GM12878 (cell line): ENCODE data around the gene KRTAP5-8. TPM values are rescaled to one million over a fixed set of nuclear protein-coding genes. Genes with fewer than 3 reads are reported as not detected.

Experiments
- ATAC-seq: fragments of 200-7000 bp; cut with Tn5 transposase; 3 replicates; pipeline ENCODE4 v1.9.1; 2020; ENCODE audit warnings: mild to moderate bottlenecking, moderate library complexity
- BruUV-seq: library from RNA; stranded (reverse); fragments of 400-500 nt; replicated peaks from 2 replicates; lab custom pipeline; 2021; lab: Mats Ljungman, UMichigan
- CTCF ChIA-PET: fragments of 300-600 bp; sonication (Branson Sonifier 250); formaldehyde crosslinking; extraction: SDS; loops from one replicate; lab custom pipeline; 2021; ENCODE audit warnings: inconsistent platforms; lab: Yijun Ruan, JAX
- POLR2A ChIA-PET: fragments of 350-600 bp; formaldehyde crosslinking; extraction: SDS; loops from one replicate; lab custom pipeline; 2021; ENCODE audit warnings: inconsistent platforms; lab: Charles Lee
- RAD21 ChIA-PET: fragments of 300-600 bp; sonication (Branson Sonifier 250); formaldehyde crosslinking; loops from one replicate; lab custom pipeline; 2023; ENCODE audit warnings: antibody characterized with exemption; ENCODE audit not compliant: unreplicated experiment; lab: Charles Lee
- SMC1A ChIA-PET: fragments of 300-600 bp; sonication (Branson Sonifier 250); formaldehyde crosslinking; loops from one replicate; lab custom pipeline; 2023; ENCODE audit not compliant: unreplicated experiment, uncharacterized antibody; lab: Charles Lee
- DNase-seq: peaks from one replicate; pipeline ENCODE4 v3.0.0-alpha.2; 2011; ENCODE audit warnings: low read depth, low spot score
- FAIRE-seq: peaks from 3 replicates; lab custom pipeline; 2011; peaks lifted over from hg19 to GRCh38; lab: Jason Lieb, UNC
- H2AFZ ChIP-seq: 2 replicates; pipeline ENCODE4 v1.6.0; 2011; ENCODE audit warnings: low read depth, low read length, control low read depth; ENCODE audit not compliant: control insufficient read depth
- H3K27ac ChIP-seq: 2 replicates; pipeline ENCODE4 v1.5.1; 2011; ENCODE audit warnings: control low read depth; ENCODE audit not compliant: control insufficient read depth, insufficient read depth
- H3K27me3 ChIP-seq, 2 experiments: replicated peaks in 1 of 2; 2 replicates each; pipeline versions ENCODE4 v1.6.0 to v1.6.1; 2011; ENCODE audit warnings: low read length in 1 of 2; ENCODE audit not compliant: control insufficient read depth in 2 of 2, insufficient read depth in 2 of 2
- H3K36me3 ChIP-seq, 2 experiments: 2 replicates each; pipeline ENCODE4 v1.5.1; 2011; ENCODE audit warnings: low read length in 1 of 2; ENCODE audit not compliant: control insufficient read depth in 2 of 2, insufficient read depth in 2 of 2
- H3K4me1 ChIP-seq: 2 replicates; pipeline ENCODE4 v1.6.1; 2011; ENCODE audit warnings: mild to moderate bottlenecking, low read length, moderate library complexity, mixed read lengths; ENCODE audit not compliant: control insufficient read depth, insufficient read depth
- H3K4me2 ChIP-seq: 2 replicates; pipeline ENCODE4 v1.6.0; 2011; ENCODE audit warnings: control low read depth; ENCODE audit not compliant: control insufficient read depth, insufficient read depth
- H3K4me3 ChIP-seq: fragments of 200-600 bp; sonication (generic); 2 replicates; pipeline ENCODE4 v1.5.1; 2016
- H3K79me2 ChIP-seq: 2 replicates; pipeline ENCODE4 v1.6.0; 2011; ENCODE audit warnings: low read length; ENCODE audit not compliant: control insufficient read depth, insufficient read depth
- H3K9ac ChIP-seq: 2 replicates; pipeline ENCODE4 v1.8.0; 2011; ENCODE audit warnings: low read length, control low read depth, mixed read lengths; ENCODE audit not compliant: control insufficient read depth, insufficient read depth
- H3K9me3 ChIP-seq: replicated peaks from 3 replicates; pipeline ENCODE4 v1.5.1; 2011; ENCODE audit warnings: mild to moderate bottlenecking, low read length; ENCODE audit not compliant: control insufficient read depth, insufficient read depth
- H4K20me1 ChIP-seq: 2 replicates; pipeline ENCODE4 v1.6.0; 2011; ENCODE audit not compliant: control insufficient read depth, insufficient read depth
- ESRRA ChIP-seq: IDR thresholded peaks from 2 replicates; pipeline ENCODE4 v1.6.1; 2012; ENCODE audit warnings: mild to moderate bottlenecking, low read length, improper control_type of control experiment
- HDAC2 ChIP-seq: fragments of 200-600 bp; sonication (generic); IDR thresholded peaks from 2 replicates; pipeline ENCODE4 v1.6.1; 2017
- KAT2A ChIP-seq: conservative IDR thresholded peaks from 2 replicates; pipeline ENCODE4 v1.6.1; 2011; ENCODE audit warnings: low read depth, low read length; ENCODE audit not compliant: control insufficient read depth
- MEF2B ChIP-seq: fragments of 450-650 bp; IDR thresholded peaks from 2 replicates; pipeline ENCODE4 v1.6.1; 2018; ENCODE audit warnings: mild to moderate bottlenecking, moderate library complexity; ENCODE audit not compliant: partially characterized antibody, poor library complexity, severe bottlenecking
- NR2F1 ChIP-seq: fragments of 450-650 bp; conservative IDR thresholded peaks from 2 replicates; pipeline ENCODE4 v1.6.1; 2017; ENCODE audit warnings: mild to moderate bottlenecking
- POLR2AphosphoS5 ChIP-seq: IDR thresholded peaks from 2 replicates; pipeline ENCODE4 v1.6.1; 2011; ENCODE audit warnings: mild to moderate bottlenecking, low read length, inconsistent platforms
- RBBP5 ChIP-seq: fragments of 200-600 bp; sonication (generic); conservative IDR thresholded peaks from 2 replicates; pipeline ENCODE4 v1.6.1; 2016
- ZNF24 ChIP-seq: fragments of 450-650 bp; IDR thresholded peaks from 2 replicates; pipeline ENCODE4 v1.6.1; 2017; ENCODE audit warnings: antibody characterized with exemption, mild to moderate bottlenecking
- ZSCAN29 ChIP-seq: fragments of 450-650 bp; IDR thresholded peaks from 2 replicates; pipeline ENCODE4 v1.6.1; 2017; ENCODE audit warnings: mild to moderate bottlenecking, moderate library complexity
- WGBS: methylation state at CpG from one replicate; pipeline ENCODE4 v1.1.6; 2016; ENCODE audit warnings: low lambda C conversion rate; ENCODE audit not compliant: insufficient replicate concordance, insufficient coverage; ENCODE audit errors: missing lambda C conversion rate; 5-methylcytosine and 5-hydroxymethylcytosine counted together
- in situ Hi-C: fragments of 300-500 bp; cut with MboI; formaldehyde crosslinking; loops from 9 replicates; pipeline ENCODE4 v1.14.3; 2018; ENCODE audit warnings: mixed read lengths
- intact Hi-C: fragments of 100-400 bp; cut with micrococcal nuclease; formaldehyde crosslinking; loops from one replicate; pipeline ENCODE4 v1.14.2; 2022; ENCODE audit not compliant: unreplicated experiment
- polyA plus RNA-seq, 11 experiments: library from polyadenylated mRNA; depleted of rRNA in 4 of 11; unstranded in 6 of 11; stranded (reverse) in 5 of 11; fragments of >200 nt; fragmentation: Nextera tagmentation in 4 of 11; fragmentation: Illumina TruSeq in 1 of 11; extraction: Ambion mirVana in 4 of 11; extraction: Trizol in 1 of 11; gene quantifications; 1 replicate in 1 of 11; 2 replicates in 10 of 11; pipeline versions ENCODE4 v1.2.1 to v1.2.3, GENCODE V29; 2011 to 2016; ENCODE audit warnings: inconsistent platforms in 2 of 11, missing spikeins in 2 of 11, low read depth in 1 of 11
- total RNA-seq, 4 experiments: library from RNA; depleted of rRNA in 3 of 4; stranded (reverse); fragments of >200 nt in 3 of 4; fragmentation: Illumina TruSeq in 1 of 4; extraction: Trizol in 1 of 4; gene quantifications; 2 replicates each; pipeline versions ENCODE4 v1.2.1 to v1.2.3, GENCODE V29; 2013 to 2021
- TF ChIP-seq, protein P1 (sequence below): fragments of 150-350 bp; IDR thresholded peaks from 2 replicates; pipeline ENCODE4 v1.6.1; 2016; ENCODE audit warnings: low read depth, low read length

Gene KRTAP5-8
- total and polyA plus RNA-seq, 10 of the 15 experiments (the other 5 are each of a cell fraction or from before 2014, with no cell fraction given) = 0.07 to 0.36 (median 0.13) TPM; not detected in 6

DNA sequence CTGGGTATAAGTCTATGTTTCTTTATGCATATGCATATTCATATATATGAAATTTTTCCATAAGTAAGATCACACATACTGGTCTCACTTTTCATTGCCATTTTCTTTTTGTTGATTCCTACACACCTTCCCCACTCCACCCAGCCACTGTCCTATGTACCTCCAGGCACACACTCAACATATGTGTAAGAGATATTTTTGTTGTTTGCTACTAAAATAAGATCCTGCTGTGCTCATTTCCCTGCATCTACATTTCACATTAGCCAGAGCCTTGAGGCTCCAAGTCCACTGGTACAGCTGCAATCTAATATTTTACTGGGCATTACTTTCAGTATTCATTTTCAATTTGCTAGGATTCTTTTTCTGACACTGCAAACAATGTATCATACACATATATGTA, 19.4 kb downstream of the KRTAP5-8 start:
- Histone ChIP-seq H3K4me2 (no peak overlapping the region), H4K20me1 (no peaks in the 10 kb centered on the region), H3K79me2 (no peaks in the 10 kb centered on the region), H3K9ac (no peak overlapping the region), H3K4me1 (peaks cover 1% of the 10 kb centered on the region; the same call in 1 of the 2 replicates), H3K27ac (no peak overlapping the region), H2AFZ (no peak overlapping the region), H3K36me3 (no peaks in the 10 kb centered on the region), H3K4me3 (no peak overlapping the region), H3K9me3 (no peaks in the 10 kb centered on the region), H3K27me3 (no peaks in the 10 kb centered on the region)
- no TSS peak for BruUV-seq
- in situ Hi-C loops = no loop called here
- TF ChIP-seq RBBP5 = no peak
- FAIRE-seq (no peak), DNase-seq (no peak), ATAC-seq (no peak)
- intact Hi-C loops = no loop called here
- POLR2A ChIA-PET = no interaction called here
- CTCF ChIA-PET = no interaction called here
- SMC1A ChIA-PET = no interaction called here
- RAD21 ChIA-PET = no interaction called here

DNA sequence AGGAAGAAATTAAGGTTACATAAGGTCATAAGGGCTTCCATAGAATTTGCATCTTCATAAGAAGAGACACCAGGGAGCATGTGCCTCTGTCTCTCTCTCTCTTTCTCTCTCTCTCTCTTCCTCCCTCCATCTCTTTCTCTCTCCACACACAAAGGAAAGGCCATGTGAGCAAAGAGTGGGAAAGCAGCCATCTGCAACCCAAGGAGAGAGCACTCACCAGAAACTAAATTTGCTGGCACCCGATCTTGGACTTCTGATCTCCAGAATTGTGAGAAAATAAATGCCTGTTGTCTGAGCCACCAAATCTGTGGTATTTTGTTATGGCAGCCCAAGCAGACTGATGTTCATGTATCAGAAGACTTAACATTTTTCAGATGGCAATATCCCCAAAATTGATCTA, 21.2 kb downstream of the KRTAP5-8 start:
- RAD21 ChIA-PET = no interaction called here
- Histone ChIP-seq H3K79me2 (no peaks in the 10 kb centered on the region), H3K27me3 (no peaks in the 10 kb centered on the region), H3K27ac (no peak overlapping the region), H3K4me3 (no peak overlapping the region), H2AFZ (no peak overlapping the region), H3K4me2 (no peak overlapping the region), H4K20me1 (no peaks in the 10 kb centered on the region), H3K9ac (no peak overlapping the region), H3K4me1 (no peaks in the 10 kb centered on the region), H3K9me3 (no peaks in the 10 kb centered on the region), H3K36me3 (no peaks in the 10 kb centered on the region)
- DNase-seq (no peak), FAIRE-seq (no peak), ATAC-seq (no peak)
- BruUV-seq = no TSS peak
- intact Hi-C loops = no loop called here
- POLR2A ChIA-PET = no interaction called here
- CTCF ChIA-PET = no interaction called here
- in situ Hi-C loops = no loop called here
- TF ChIP-seq, protein P1, sequence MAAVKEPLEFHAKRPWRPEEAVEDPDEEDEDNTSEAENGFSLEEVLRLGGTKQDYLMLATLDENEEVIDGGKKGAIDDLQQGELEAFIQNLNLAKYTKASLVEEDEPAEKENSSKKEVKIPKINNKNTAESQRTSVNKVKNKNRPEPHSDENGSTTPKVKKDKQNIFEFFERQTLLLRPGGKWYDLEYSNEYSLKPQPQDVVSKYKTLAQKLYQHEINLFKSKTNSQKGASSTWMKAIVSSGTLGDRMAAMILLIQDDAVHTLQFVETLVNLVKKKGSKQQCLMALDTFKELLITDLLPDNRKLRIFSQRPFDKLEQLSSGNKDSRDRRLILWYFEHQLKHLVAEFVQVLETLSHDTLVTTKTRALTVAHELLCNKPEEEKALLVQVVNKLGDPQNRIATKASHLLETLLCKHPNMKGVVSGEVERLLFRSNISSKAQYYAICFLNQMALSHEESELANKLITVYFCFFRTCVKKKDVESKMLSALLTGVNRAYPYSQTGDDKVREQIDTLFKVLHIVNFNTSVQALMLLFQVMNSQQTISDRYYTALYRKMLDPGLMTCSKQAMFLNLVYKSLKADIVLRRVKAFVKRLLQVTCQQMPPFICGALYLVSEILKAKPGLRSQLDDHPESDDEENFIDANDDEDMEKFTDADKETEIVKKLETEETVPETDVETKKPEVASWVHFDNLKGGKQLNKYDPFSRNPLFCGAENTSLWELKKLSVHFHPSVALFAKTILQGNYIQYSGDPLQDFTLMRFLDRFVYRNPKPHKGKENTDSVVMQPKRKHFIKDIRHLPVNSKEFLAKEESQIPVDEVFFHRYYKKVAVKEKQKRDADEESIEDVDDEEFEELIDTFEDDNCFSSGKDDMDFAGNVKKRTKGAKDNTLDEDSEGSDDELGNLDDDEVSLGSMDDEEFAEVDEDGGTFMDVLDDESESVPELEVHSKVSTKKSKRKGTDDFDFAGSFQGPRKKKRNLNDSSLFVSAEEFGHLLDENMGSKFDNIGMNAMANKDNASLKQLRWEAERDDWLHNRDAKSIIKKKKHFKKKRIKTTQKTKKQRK = no peak
- TF ChIP-seq POLR2AphosphoS5 (no peak), ESRRA (no peak), HDAC2 (no peak), MEF2B (no peak), KAT2A (no peak), NR2F1 (no peak), ZSCAN29 (no peak), ZNF24 (no peak)
- WGBS = 19% methylated on average over 1 of the region's 1 CpG
- SMC1A ChIA-PET = no interaction called here
